Measurements from ENCODE around the gene MEGF6. TPM values are rescaled to one million over a fixed set of nuclear protein-coding genes. Genes with fewer than 3 reads are reported as not detected.

Gene MEGF6
- total RNA-seq, 1 donor from 2014 or later: 33.3 TPM

- no peak for DNase-seq (ENCODE audit: low read depth)
- no peak for TF ChIP-seq CTCF (conservative IDR thresholded peaks at IDR 0.05; ENCODE audit: low read depth, low read length)
- H3K4me3 ChIP-seq (ENCODE audit: low read depth, low read length): no peak overlapping the region
Observed at GRCh38 chr1:3519301-3519885, 91.9 kb downstream of the MEGF6 start.

- no peak overlapping the region for H3K4me3 ChIP-seq (ENCODE audit: low read depth, low read length)
- no peak for DNase-seq (ENCODE audit: low read depth)
Observed at GRCh38 chr1:3518756-3519155, 92.6 kb downstream of the MEGF6 start.

GRCh38 chr1:3518256-3518655 is 93.1 kb downstream of the MEGF6 start:
- no peak overlapping the region for H3K4me3 ChIP-seq (ENCODE audit: low read depth, low read length)
- TF ChIP-seq CTCF (conservative IDR thresholded peaks at IDR 0.05; ENCODE audit: low read depth, low read length): peak; percentile 50
- DNase-seq (ENCODE audit: low read depth): no peak

More at GRCh38 chr1:3518756-3519155, 92.6 kb downstream of the MEGF6 start:
- no peak for TF ChIP-seq CTCF (conservative IDR thresholded peaks at IDR 0.05; ENCODE audit: low read depth, low read length)

GRCh38 chr1:3516911-3517675 is 94.2 kb downstream of the MEGF6 start:
- no peak for TF ChIP-seq CTCF (conservative IDR thresholded peaks at IDR 0.05; ENCODE audit: low read depth, low read length)
- DNase-seq (ENCODE audit: low read depth): no peak
- no peak overlapping the region for H3K4me3 ChIP-seq (ENCODE audit: low read depth, low read length)

- no peak for DNase-seq (ENCODE audit: low read depth)
- H3K4me3 ChIP-seq (ENCODE audit: low read depth, low read length): no peak overlapping the region
- no peak for TF ChIP-seq CTCF (conservative IDR thresholded peaks at IDR 0.05; ENCODE audit: low read depth, low read length)
Observed at GRCh38 chr1:3516481-3516869, 94.8 kb downstream of the MEGF6 start.

- H3K4me3 ChIP-seq (ENCODE audit: low read depth, low read length): no peak overlapping the region
- TF ChIP-seq CTCF (conservative IDR thresholded peaks at IDR 0.05; ENCODE audit: low read depth, low read length): no peak
- no peak for DNase-seq (ENCODE audit: low read depth)
Observed at GRCh38 chr1:3515774-3516480, 95.4 kb downstream of the MEGF6 start.

Data from epithelial cell of proximal tubule (primary cell).